ENCODE measurements around the gene COL4A5.

Gene COL4A5

GRCh38 chrX:108442901-108443464, 3.3 kb downstream of the COL4A5 start:
- H3K4me3 ChIP-seq (replicated peaks; ENCODE audit: insufficient read depth, low read length), result no peak overlapping the region
- no peak for TF ChIP-seq SPI1 (IDR thresholded peaks at IDR 0.05; ENCODE audit: borderline replicate concordance, low read depth)
- no peak for TF ChIP-seq CTCF (IDR thresholded peaks at IDR 0.05; ENCODE audit: insufficient read depth, low read length)
- no peak for TF ChIP-seq GABPA (IDR thresholded peaks at IDR 0.05; ENCODE audit: low read depth)
- TF ChIP-seq POLR2AphosphoS5 (IDR thresholded peaks at IDR 0.05; ENCODE audit: low read depth), result no peak
- TF ChIP-seq REST (IDR thresholded peaks at IDR 0.05; ENCODE audit: insufficient replicate concordance, low read depth), result no peak
- H3K27me3 ChIP-seq (ENCODE audit: insufficient read depth, poor library complexity, severe bottlenecking), result peaks cover 8% of the 10 kb centered on the region
- H3K27ac ChIP-seq (replicated peaks), result no peak overlapping the region
- DNase-seq (ENCODE audit: low read depth in 1 of 2, low spot score in 1 of 2), result no peak

- TF ChIP-seq SPI1 (IDR thresholded peaks at IDR 0.05; ENCODE audit: borderline replicate concordance, low read depth) (no peak), CTCF (IDR thresholded peaks at IDR 0.05; ENCODE audit: insufficient read depth, low read length) (no peak), GABPA (IDR thresholded peaks at IDR 0.05; ENCODE audit: low read depth) (no peak), POLR2AphosphoS5 (IDR thresholded peaks at IDR 0.05; ENCODE audit: low read depth) (no peak), REST (IDR thresholded peaks at IDR 0.05; ENCODE audit: insufficient replicate concordance, low read depth) (no peak)
- H3K4me3 ChIP-seq (replicated peaks; ENCODE audit: insufficient read depth, low read length), result no peak overlapping the region
- H3K27ac ChIP-seq (replicated peaks), result no peak overlapping the region
- H3K27me3 ChIP-seq (ENCODE audit: insufficient read depth, poor library complexity, severe bottlenecking), result no peaks in the 10 kb centered on the region
- no peak for DNase-seq (ENCODE audit: low read depth in 1 of 2, low spot score in 1 of 2)
These were observed 7.7 kb downstream of the COL4A5 start for GRCh38 chrX:108447303-108447702.

GRCh38 chrX:108453841-108454240, 14.2 kb downstream of the COL4A5 start:
- TF ChIP-seq REST (IDR thresholded peaks at IDR 0.05; ENCODE audit: insufficient replicate concordance, low read depth), result no peak
- TF ChIP-seq GABPA (IDR thresholded peaks at IDR 0.05; ENCODE audit: low read depth), result no peak
- no peak for TF ChIP-seq SPI1 (IDR thresholded peaks at IDR 0.05; ENCODE audit: borderline replicate concordance, low read depth)
- no peak for TF ChIP-seq POLR2AphosphoS5 (IDR thresholded peaks at IDR 0.05; ENCODE audit: low read depth)
- no peak for TF ChIP-seq CTCF (IDR thresholded peaks at IDR 0.05; ENCODE audit: insufficient read depth, low read length)
- Histone ChIP-seq H3K27ac (replicated peaks) (no peak overlapping the region), H3K27me3 (ENCODE audit: insufficient read depth, poor library complexity, severe bottlenecking) (no peaks in the 10 kb centered on the region), H3K4me3 (replicated peaks; ENCODE audit: insufficient read depth, low read length) (no peak overlapping the region)
- DNase-seq (ENCODE audit: low read depth in 1 of 2, low spot score in 1 of 2), result no peak
